Measurements from ENCODE around the gene ADGRF1.

- TF ChIP-seq CTCF (IDR thresholded peaks at IDR 0.05) (no peak), EP300 (IDR thresholded peaks at IDR 0.05) (no peak)
Measured at GRCh38 chr6:47004463-47004862, 37.7 kb downstream of the ADGRF1 start.

Measured in tibial nerve (tissue), 4 donors.